HL-60/S4 (cell line): ENCODE measurements around the gene NXNL2.

Experiments used
- in situ Hi-C: fragments of 300-500 bp; cut with MboI; formaldehyde crosslinking; loops from 2 replicates; pipeline ENCODE4 v1.14.3; 2022; ENCODE audit warnings: low sequenced_read_pairs

NXNL2 gene

DNA sequence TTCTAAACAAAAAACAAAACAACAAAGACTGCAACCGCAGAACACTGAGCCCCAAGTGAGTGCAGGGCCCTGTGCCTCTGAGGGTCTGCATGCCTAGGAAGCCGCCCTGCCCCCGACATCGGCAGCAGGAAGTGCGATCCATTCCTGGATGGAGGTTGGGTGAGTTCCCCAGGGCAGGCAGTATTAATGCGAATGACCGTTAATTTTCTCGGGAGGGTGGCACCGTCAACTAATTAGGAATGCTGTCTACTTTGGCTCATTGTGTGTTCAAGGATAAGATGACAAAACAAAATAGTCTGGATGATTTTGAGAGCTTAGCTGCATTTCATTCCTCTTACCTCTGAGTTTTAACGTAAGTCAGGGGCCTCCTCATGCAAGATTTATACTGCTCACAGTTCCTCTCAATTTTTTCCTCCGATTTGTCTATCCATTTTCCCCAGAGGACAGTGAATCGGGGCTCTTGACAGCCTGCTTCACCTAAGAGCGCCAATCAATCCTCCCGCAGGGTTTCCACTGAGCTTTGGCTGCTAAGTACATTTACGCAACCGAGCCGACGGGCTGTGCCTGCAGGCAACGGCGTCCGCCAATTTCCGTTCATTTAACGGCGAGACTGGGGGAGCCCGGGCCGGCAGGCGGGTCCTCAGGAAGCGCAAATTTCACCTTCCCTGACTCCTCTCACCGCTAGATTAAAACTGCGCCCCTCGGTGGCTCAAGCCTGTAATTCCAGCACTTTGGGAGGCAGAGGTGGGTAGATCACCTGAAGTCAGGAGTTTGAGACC, 2.9 kb upstream of the NXNL2 start:
- in situ Hi-C loops = no loop called here

- in situ Hi-C loops = no loop called here
Measured at GRCh38 chr9:88533951-88534455, 975 bp upstream of the NXNL2 start.

DNA sequence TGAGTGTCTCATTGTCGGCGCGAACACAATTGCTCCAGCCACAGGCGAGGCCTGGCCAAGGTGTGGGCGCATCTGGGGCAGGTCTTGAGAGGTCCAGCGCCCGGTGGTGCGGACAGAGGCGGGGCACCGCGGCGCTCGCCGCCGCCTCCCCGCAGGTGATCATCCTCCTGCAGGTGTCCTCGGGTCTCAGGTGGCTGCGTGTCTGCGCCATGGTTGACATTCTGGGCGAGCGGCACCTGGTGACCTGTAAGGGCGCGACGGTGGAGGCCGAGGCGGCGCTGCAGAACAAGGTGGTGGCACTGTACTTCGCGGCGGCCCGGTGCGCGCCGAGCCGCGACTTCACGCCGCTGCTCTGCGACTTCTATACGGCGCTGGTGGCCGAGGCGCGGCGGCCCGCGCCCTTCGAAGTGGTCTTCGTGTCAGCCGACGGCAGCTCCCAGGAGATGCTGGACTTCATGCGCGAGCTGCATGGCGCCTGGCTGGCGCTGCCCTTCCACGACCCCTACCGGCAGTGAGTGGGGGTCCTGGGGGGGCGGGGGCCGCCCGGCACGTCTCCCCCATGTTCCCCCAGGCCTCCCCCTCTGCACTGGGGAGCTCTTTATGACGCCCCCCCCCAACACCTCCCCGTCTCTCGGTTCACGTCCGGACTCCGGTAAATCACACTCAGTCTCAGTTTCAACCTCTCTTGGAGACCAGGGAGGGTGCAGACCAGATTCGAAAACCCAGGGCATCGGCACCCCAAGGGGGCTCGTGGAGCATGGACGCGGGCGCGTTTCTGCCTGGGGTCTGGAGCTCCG, 446 bp downstream of the NXNL2 start:
- in situ Hi-C loops = no loop called here

DNA sequence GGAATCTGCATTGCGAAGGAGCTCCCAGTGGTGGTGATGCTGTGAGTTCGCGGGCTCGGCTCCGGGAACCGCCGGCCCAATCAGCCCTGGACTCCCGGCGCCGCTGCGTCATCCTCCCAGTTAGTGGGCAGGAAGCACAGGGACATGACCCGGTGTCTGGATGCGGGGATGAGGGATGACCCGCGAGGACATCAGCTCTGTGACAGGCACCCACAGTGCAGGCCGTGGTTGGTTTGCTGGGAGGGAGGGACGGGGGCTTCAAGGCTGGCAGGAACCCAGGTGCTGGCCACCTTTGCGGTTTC, 996 bp downstream of the NXNL2 start:
- in situ Hi-C loops = no loop called here

- in situ Hi-C loops = no loop called here
Measured at GRCh38 chr9:88536951-88537760, 2.2 kb downstream of the NXNL2 start.

- in situ Hi-C loops = no loop called here
Measured at GRCh38 chr9:88537761-88538091, 2.7 kb downstream of the NXNL2 start.

- in situ Hi-C loops = no loop called here
Measured at GRCh38 chr9:88538311-88539085, 3.5 kb downstream of the NXNL2 start.

GRCh38 chr9:88539246-88539645, 4.3 kb downstream of the NXNL2 start:
- in situ Hi-C loops = no loop called here

DNA sequence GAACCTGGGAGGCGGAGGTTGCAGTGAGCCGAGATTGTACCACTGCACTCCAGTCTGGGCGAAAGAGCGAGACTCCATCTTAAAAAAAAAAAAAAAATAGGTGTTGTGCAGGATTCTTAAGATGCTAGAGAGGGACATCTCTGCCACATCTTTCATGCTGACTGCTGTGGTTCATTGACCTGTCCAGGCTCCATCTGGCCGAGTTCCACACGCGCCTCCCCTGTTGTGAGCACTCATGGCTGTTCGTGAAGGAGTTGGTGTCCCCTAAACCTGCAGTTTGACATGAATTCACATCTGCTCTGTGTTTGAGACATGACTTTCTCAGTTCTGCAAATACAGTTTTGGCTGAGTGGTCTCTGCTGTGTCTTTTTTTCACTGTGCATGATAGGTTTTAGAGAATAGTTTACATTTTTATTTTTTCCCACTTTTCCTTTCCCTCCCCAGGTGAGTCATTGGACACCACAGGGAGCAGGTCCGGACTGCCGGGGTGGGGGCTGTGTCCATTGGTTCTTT, 5.3 kb downstream of the NXNL2 start:
- in situ Hi-C loops = no loop called here

DNA sequence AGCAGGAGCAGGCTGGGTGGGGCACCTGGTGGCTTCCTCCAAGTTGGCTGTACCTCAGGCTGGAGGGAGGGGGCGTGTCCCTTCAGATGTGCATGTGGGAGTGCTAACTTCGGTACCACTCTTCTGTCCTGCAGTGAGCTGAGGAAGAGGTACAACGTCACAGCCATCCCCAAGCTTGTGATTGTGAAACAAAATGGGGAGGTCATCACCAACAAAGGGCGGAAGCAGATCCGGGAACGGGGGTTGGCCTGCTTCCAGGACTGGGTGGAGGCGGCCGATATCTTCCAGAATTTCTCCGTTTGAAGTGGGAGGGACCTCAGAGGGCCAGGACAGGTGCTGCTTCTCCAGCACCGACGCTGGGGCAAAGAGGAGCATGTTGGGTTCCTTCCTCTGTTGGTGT, 9.3 kb downstream of the NXNL2 start:
- in situ Hi-C loops = no loop called here

- in situ Hi-C loops = loop anchor here (25.0 kb wide), 1 partner anchor 589 kb away; the partner anchor contains the start of gene CDK20
Measured at GRCh38 chr9:88551546-88552137, 16.7 kb downstream of the NXNL2 start.

DNA sequence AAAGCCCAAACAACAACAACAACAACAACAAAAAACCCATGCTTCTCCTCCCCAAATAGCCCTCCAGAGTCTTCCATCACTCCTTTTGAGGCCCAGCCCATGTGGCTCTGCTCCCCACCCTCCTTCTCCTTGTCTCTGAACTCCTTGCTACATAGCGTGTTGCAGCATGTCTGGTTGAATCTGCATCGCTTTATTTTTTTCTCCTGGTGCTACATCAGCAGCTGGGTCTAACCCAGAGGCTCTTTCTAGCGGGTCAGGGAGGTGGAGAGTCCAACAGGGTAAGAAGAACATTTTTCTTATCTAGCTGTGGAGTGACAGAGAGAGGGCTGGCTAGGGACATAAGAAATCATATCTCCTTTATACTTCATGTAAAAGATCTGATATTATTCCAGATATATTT, 18.4 kb downstream of the NXNL2 start:
- in situ Hi-C loops = loop anchor here (25.0 kb wide), 1 partner anchor 591 kb away; the partner anchor contains the start of gene CDK20

DNA sequence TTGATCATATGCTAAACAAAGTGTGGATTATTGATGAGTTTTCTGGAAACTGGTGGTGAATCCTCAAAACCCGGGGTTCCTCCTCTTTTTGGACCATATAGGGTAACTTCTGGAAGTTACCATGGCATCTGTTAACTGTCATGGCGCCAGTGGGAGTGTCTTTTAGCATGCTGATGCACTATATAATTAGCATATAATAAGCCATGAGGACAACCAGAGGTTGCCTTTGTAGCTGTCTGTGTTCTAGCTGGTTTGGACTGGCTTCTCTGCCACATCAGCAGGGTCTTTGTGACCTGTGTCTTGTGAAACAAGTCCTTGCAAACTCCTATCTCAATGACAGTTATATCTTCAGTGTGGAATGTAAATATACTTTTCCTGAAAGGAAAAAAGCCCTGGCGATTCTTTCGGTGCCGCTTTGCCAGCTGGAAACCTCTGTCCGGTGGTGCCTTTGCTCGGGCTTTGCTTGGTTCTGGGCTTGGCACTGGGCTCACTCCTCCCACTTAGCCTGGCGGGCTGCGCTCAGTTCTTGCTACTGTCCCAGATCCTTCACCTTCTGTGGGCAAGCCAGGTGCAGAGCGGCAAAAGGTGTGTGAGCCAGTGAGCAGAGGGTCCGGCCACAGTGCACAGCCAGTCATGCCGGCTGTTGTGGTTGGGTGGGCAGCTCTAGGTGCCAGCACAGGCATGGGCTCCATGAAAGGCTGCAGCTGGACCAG, 20.4 kb downstream of the NXNL2 start:
- in situ Hi-C loops = loop anchor here (25.0 kb wide), 1 partner anchor 593 kb away; the partner anchor contains the start of gene CDK20

GRCh38 chr9:88559661-88560060, 24.7 kb downstream of the NXNL2 start:
- in situ Hi-C loops = loop anchor here (25.0 kb wide), 1 partner anchor 597 kb away; the partner anchor contains the start of gene CDK20

DNA sequence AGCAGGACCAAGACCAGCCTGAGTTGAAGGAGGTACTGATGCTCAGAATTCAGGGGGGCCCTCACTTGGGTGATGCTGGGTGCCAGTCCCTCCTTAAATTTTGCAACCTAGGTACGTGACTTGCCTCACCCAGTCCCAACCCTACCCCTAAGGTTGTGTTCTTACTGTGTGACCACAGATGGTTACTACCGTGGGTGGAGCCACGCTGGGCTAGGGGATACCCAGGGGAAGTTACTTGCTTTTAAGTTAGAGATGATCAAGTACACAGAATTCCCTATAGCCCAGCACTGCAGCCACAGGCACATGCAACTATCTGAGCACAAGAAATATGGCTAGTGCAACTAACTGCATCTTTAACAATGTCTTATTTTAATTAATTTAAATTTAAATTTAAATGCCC, 32.9 kb downstream of the NXNL2 start:
- in situ Hi-C loops = loop anchor here (25.0 kb wide), 1 partner anchor 606 kb away; the partner anchor contains the start of gene CDK20

DNA sequence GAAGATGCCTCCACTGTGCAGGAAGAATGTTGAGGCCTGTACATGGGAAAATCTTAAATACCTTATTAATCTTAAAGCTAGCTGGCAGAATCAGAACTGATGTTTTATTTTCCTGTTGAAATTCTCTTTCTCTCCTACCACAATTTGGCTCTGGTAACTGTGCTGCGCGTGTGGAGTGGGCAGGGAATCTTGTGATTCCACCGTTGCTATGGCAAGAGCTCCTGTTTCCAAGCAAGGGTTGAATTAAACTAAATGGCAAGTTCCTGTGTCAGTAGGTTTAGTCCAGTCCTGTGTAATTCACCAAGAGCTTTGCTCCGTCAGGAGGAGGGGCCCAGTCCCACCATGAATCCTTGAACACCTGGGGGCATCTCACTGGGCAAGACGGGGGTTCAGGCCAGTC, 36.4 kb downstream of the NXNL2 start:
- in situ Hi-C loops = loop anchor here (10.0 to 25.0 kb wide), 2 partner anchors 397 to 609 kb away; partner anchors contain the start of gene CDK20

DNA sequence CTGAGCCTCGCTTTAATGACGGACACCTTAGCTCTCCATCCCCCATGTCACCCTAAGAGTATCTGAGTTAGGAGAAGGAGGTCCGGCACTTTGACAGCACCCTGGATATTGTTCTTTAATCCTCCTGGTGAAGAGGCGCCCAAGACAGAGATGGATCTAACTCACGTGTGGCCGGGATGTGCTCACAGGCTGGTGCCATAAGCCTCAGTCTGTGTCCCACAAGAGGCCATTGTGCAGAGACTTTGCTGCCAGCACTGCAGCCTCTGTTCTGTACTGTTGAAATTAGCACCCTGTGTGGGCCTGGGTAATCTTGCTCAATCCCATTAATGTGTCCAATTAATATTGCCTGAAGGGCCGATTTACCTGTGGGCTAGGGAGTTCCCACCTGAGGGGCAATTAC, 37.7 kb downstream of the NXNL2 start:
- in situ Hi-C loops = loop anchor here (10.0 to 25.0 kb wide), 2 partner anchors 398 to 610 kb away; partner anchors contain the start of gene CDK20

- in situ Hi-C loops = loop anchor here (10.0 to 25.0 kb wide), 2 partner anchors 400 to 613 kb away; partner anchors contain the start of gene CDK20
Measured at GRCh38 chr9:88574953-88575352, 40.0 kb downstream of the NXNL2 start.
